K562 (cell line): ENCODE results near the gene SLC38A10. TPM values are rescaled to one million over a fixed set of nuclear protein-coding genes. Genes with fewer than 3 reads are reported as not detected.

Experiments used
- ATAC-seq: fragments of 200-7000 bp; cut with Tn5 transposase; 3 replicates; pipeline ENCODE4 v1.9.1; 2020; ENCODE audit warnings: moderate library complexity
- BruUV-seq: library from RNA; stranded (reverse); fragments of 400-500 nt; replicated peaks from 2 replicates; lab custom pipeline; 2021; lab: Mats Ljungman, UMichigan
- CTCF ChIA-PET: fragments of 300-600 bp; formaldehyde crosslinking; extraction: SDS; loops from one replicate; lab custom pipeline; 2021; ENCODE audit warnings: low intra/inter-chr PET ratio; lab: Yijun Ruan, JAX
- POLR2A ChIA-PET: fragments of 300-600, 350-650 bp; sonication (Branson Sonifier 250); formaldehyde crosslinking; extraction: SDS; loops from one replicate; lab custom pipeline; 2021; ENCODE audit warnings: antibody characterized with exemption, inconsistent platforms; lab: Yijun Ruan, JAX
- DNase-seq, 4 experiments: peaks; one replicate each; pipeline versions ENCODE4 v3.0.0 to v3.0.0-alpha.2; 2011 to 2018; ENCODE audit warnings: low spot score in 3 of 4, mixed read lengths in 3 of 4; ENCODE audit errors: extremely low read depth in 1 of 4
- FAIRE-seq: peaks from 2 replicates; lab custom pipeline; 2011; peaks lifted over from hg19 to GRCh38; lab: Jason Lieb, UNC
- H2AFZ ChIP-seq: 2 replicates; pipeline ENCODE4 v1.6.0; 2011; ENCODE audit warnings: low read depth, low read length, control low read depth, inconsistent platforms
- H3K27ac ChIP-seq: fragments of 200-600 bp; 3 replicates; pipeline ENCODE4 v1.8.0; 2011; ENCODE audit warnings: low read depth, mild to moderate bottlenecking, control low read depth, inconsistent platforms, low read length, moderate library complexity, mixed read lengths; ENCODE audit errors: extremely low read depth
- H3K27me3 ChIP-seq, 2 experiments: fragments of 300-600 bp in 1 of 2; 2 replicates in 1 of 2; 3 replicates in 1 of 2; pipeline versions ENCODE4 v1.6.0 to v1.8.0; 2011; ENCODE audit warnings: inconsistent platforms in 2 of 2, low read length in 2 of 2, mild to moderate bottlenecking in 1 of 2, mixed read lengths in 1 of 2, moderate library complexity in 1 of 2; ENCODE audit not compliant: control insufficient read depth in 2 of 2, insufficient read depth in 2 of 2
- H3K36me3 ChIP-seq: fragments of 300-600 bp; 3 replicates; pipeline ENCODE4 v1.8.0; 2011; ENCODE audit warnings: mild to moderate bottlenecking, low read length, inconsistent platforms; ENCODE audit not compliant: control insufficient read depth, insufficient read depth
- H3K4me1 ChIP-seq, 2 experiments: fragments of 200-600 bp in 1 of 2; replicated peaks in 1 of 2; 2 replicates in 1 of 2; 3 replicates in 1 of 2; pipeline versions ENCODE4 v1.5.1 to v1.8.0; 2011; ENCODE audit warnings: inconsistent platforms in 2 of 2, low read length in 2 of 2, mild to moderate bottlenecking in 1 of 2, mixed read lengths in 1 of 2, moderate library complexity in 1 of 2; ENCODE audit not compliant: control insufficient read depth in 2 of 2, insufficient read depth in 2 of 2
- H3K4me2 ChIP-seq: 2 replicates; pipeline ENCODE4 v1.6.1; 2011; ENCODE audit warnings: low read length, control low read depth, inconsistent platforms, mixed read lengths; ENCODE audit not compliant: insufficient read depth
- H3K4me3 ChIP-seq: fragments of 200-600 bp; sonication (generic), shearing (Covaris generic); 2 replicates; pipeline ENCODE4 v1.5.1; 2016; ENCODE audit warnings: control low read depth, inconsistent platforms
- H3K79me2 ChIP-seq: fragments of 200-600 bp; 3 replicates; pipeline ENCODE4 v1.8.0; 2011; ENCODE audit warnings: low read length, inconsistent platforms; ENCODE audit not compliant: control insufficient read depth, insufficient read depth
- H3K9ac ChIP-seq, 2 experiments: 2 replicates each; pipeline versions ENCODE4 v1.6.0 to v1.6.1; 2011; ENCODE audit warnings: low read depth in 2 of 2, low read length in 2 of 2, control low read depth in 1 of 2, inconsistent platforms in 1 of 2, mild to moderate bottlenecking in 1 of 2, mixed read lengths in 1 of 2; ENCODE audit not compliant: insufficient read depth in 1 of 2
- H3K9me1 ChIP-seq: one replicate; pipeline ENCODE4 v1.6.0; 2011; ENCODE audit warnings: inconsistent platforms, mild to moderate bottlenecking, low read length, moderate library complexity; ENCODE audit not compliant: control insufficient read depth, insufficient read depth
- H3K9me3 ChIP-seq: replicated peaks from 2 replicates; pipeline ENCODE4 v1.5.1; 2011; ENCODE audit warnings: low read depth, low read length, inconsistent platforms; ENCODE audit not compliant: control insufficient read depth, insufficient read depth
- H4K20me1 ChIP-seq: replicated peaks from 2 replicates; pipeline ENCODE4 v1.6.1; 2011; ENCODE audit warnings: low read length, inconsistent platforms, mixed read lengths; ENCODE audit not compliant: control insufficient read depth, insufficient read depth
- CHD1 ChIP-seq: fragments of 200-600 bp; sonication (generic); IDR thresholded peaks from one replicate; pipeline ENCODE4 v1.6.1; 2012; ENCODE audit warnings: mild to moderate bottlenecking, moderate library complexity, low read length, inconsistent platforms
- KAT7 ChIP-seq: sonication (generic); formaldehyde crosslinking; IDR thresholded peaks from 2 replicates; pipeline ENCODE4 v1.8.0; 2022; ENCODE audit warnings: missing genetic modification reagents, mild to moderate bottlenecking, borderline replicate concordance
- L3MBTL2 ChIP-seq: fragments of 450-650 bp; IDR thresholded peaks from 2 replicates; pipeline ENCODE4 v1.6.1; 2016; ENCODE audit warnings: mild to moderate bottlenecking, moderate library complexity
- MGA ChIP-seq: fragments of 450-650 bp; IDR thresholded peaks from 2 replicates; pipeline ENCODE4 v1.6.1; 2016; ENCODE audit warnings: mild to moderate bottlenecking, moderate library complexity
- NR2C2 ChIP-seq, 2 experiments: fragments of 200-800 bp in 1 of 2; sonication (Bioruptor generic) in 1 of 2; sonication (generic) in 1 of 2; formaldehyde crosslinking in 1 of 2; IDR thresholded peaks; 2 replicates each; pipeline versions ENCODE4 v1.6.1 to v1.8.0; 2016 to 2022; ENCODE audit warnings: mild to moderate bottlenecking in 1 of 2, missing compliant biosample characterization in 1 of 2, missing genetic modification characterization in 1 of 2, missing genetic modification reagents in 1 of 2
- SP2 ChIP-seq: IDR thresholded peaks from 2 replicates; pipeline ENCODE4 v1.6.1; 2011; ENCODE audit warnings: mild to moderate bottlenecking, low read depth, low read length, moderate library complexity; ENCODE audit not compliant: poor library complexity, severe bottlenecking; ENCODE audit errors: extremely low read depth
- THRAP3 ChIP-seq: fragments of 450-650 bp; IDR thresholded peaks from 2 replicates; pipeline ENCODE4 v1.6.1; 2016; ENCODE audit warnings: mild to moderate bottlenecking, inconsistent platforms, borderline replicate concordance
- ZNF24 ChIP-seq: fragments of 450-650 bp; IDR thresholded peaks from 2 replicates; pipeline ENCODE4 v1.6.1; 2016
- WGBS: fragments of 100-300 bp; shearing (Covaris generic); methylation state at CpG from one replicate; pipeline ENCODE4 v1.1.6; 2016; ENCODE audit warnings: low coverage, mixed read lengths; ENCODE audit not compliant: insufficient coverage; ENCODE audit errors: missing lambda C conversion rate; 5-methylcytosine and 5-hydroxymethylcytosine counted together
- in situ Hi-C: fragments of 300-500 bp; cut with MboI; formaldehyde crosslinking; loops from 4 replicates; pipeline ENCODE4 v1.15.0; 2018; ENCODE audit warnings: inconsistent platforms, mixed read lengths
- intact Hi-C: fragments of 100-400 bp; cut with micrococcal nuclease; formaldehyde crosslinking; loops from 2 replicates; pipeline ENCODE4 v1.14.2; 2022
- polyA plus RNA-seq, 8 experiments: library from polyadenylated mRNA; depleted of rRNA in 4 of 8; stranded (reverse) in 5 of 8; unstranded in 3 of 8; fragments of >200 nt; fragmentation: Nextera tagmentation in 2 of 8; fragmentation: Illumina TruSeq in 1 of 8; extraction: Ambion mirVana in 2 of 8; extraction: Trizol in 1 of 8; gene quantifications; 2 replicates each; pipeline versions ENCODE4 v1.2.1 to v1.2.3, GENCODE V29; 2011 to 2014; ENCODE audit warnings: inconsistent platforms in 1 of 8, missing spikeins in 1 of 8
- total RNA-seq, 7 experiments: library from RNA; depleted of rRNA in 6 of 7; stranded (reverse); fragments of >200 nt in 6 of 7; fragmentation: Illumina TruSeq in 2 of 7; extraction: Trizol in 2 of 7; gene quantifications; 2 replicates each; pipeline versions ENCODE4 v1.2.1 to v1.2.3, GENCODE V29; 2011 to 2021; ENCODE audit warnings: low replicate concordance in 1 of 7

The SLC38A10 gene
- total and polyA plus RNA-seq, 9 of the 15 experiments (the other 6 are each of a cell fraction or from before 2014, with no cell fraction given), result 0.45 to 54.2 (median 13.8) TPM

GRCh38 chr17:81239714-81240555, 55.2 kb downstream of the SLC38A10 start:
- WGBS, result 9% methylated on average over 36 of the region's 37 CpGs
- Histone ChIP-seq H3K9me1 (peaks cover 5% of the 10 kb centered on the region), H3K27me3 (no peaks in the 10 kb centered on the region), H3K4me3 (peak overlapping the region; percentile 82), H3K9ac (peak overlapping the region; percentile 85 to 97), H3K4me2 (peak overlapping the region; percentile 87), H4K20me1 (peaks cover 18% of the 10 kb centered on the region), H3K79me2 (peaks cover 34% of the 10 kb centered on the region), H3K4me1 (peaks cover 19 to 89% of the 10 kb centered on the region in 2 experiments), H3K36me3 (peaks cover 15% of the 10 kb centered on the region; the same call in 1 of the 3 replicates), H3K27ac (peak overlapping the region; percentile 82), H3K9me3 (no peaks in the 10 kb centered on the region), H2AFZ (peak overlapping the region; percentile 71; the same call in 1 of the 2 replicates)
- in situ Hi-C loops, result loop anchor here (25.0 kb wide), 1 partner anchor 103 kb away; no protein-coding TSS in a partner anchor
- POLR2A ChIA-PET, result interaction anchor here (0.6 to 1.5 kb wide), 12 partner anchors 8 to 752 kb away, joined by 3 to 6 read pairs (median 4); partner anchors contain the start of gene CEP131
- TSS peak; percentile 58 for BruUV-seq
- ATAC-seq (no peak), FAIRE-seq (peak; percentile 59), DNase-seq (peak in 1 of 4 experiments; percentile 48)
- CTCF ChIA-PET, result interaction anchor here (0.6 to 0.7 kb wide), 2 partner anchors 110 to 282 kb away, joined by 3 to 4 read pairs; no protein-coding TSS in a partner anchor
- intact Hi-C loops, result loop anchor here (10.0 kb wide), 1 partner anchor 225 kb away; no protein-coding TSS in a partner anchor
- TF ChIP-seq L3MBTL2 (0 out of 2 replicates have a peak, but pooled peaks have one; percentile 55), CHD1 (peak; percentile 27), KAT7 (CRISPR knock-in tag) (0 out of 2 replicates have a peak, but pooled peaks have one; percentile 53), ZNF24 (no peak), SP2 (peak; percentile 12), MGA (peak; percentile 67), THRAP3 (no peak), NR2C2 (CRISPR knock-in tag; IDR thresholded peaks at IDR 0.05) (no peak), NR2C2 (tag; IDR thresholded peaks at IDR 0.05) (peak; percentile 5; the same call in 1 of the 2 replicates)
